GOT3 (cell line): ENCODE data around the gene INTS15.
"Not testable (repeated sequence)": the region's sequence is repeated elsewhere in the genome, so short reads cannot be mapped to it uniquely, and the experiment has no call there.

Experiments
- DNase-seq: peaks from one replicate; lab custom pipeline; 2025; ENCODE audit warnings: mixed read lengths; lab: John Stamatoyannopoulos, UW

INTS15 gene

GRCh38 chr7:6589829-6590644, at the start of gene INTS15:
Gene INTS15 (plus strand): TSS chr7:6590021. CDS start chr7:6590284, 263 bp downstream.
- peak; percentile 68 for DNase-seq

- no peak for DNase-seq
Observed at GRCh38 chr7:6542368-6542767, 47.5 kb upstream of the INTS15 start.

GRCh38 chr7:6545398-6546126, 44.3 kb upstream of the INTS15 start:
- no peak for DNase-seq

GRCh38 chr7:6546498-6547251, 43.1 kb upstream of the INTS15 start:
- no peak for DNase-seq

- no peak for DNase-seq
Observed at GRCh38 chr7:6547400-6547799, 42.4 kb upstream of the INTS15 start.

GRCh38 chr7:6551016-6551511, 38.8 kb upstream of the INTS15 start, which contains the start of gene GRID2IP:
Gene GRID2IP (minus strand): TSS chr7:6551461. CDS start chr7:6551436, 25 bp downstream.
- no peak for DNase-seq

- no peak for DNase-seq
Observed at GRCh38 chr7:6553448-6554044, 36.3 kb upstream of the INTS15 start.

- DNase-seq, result no peak
Observed at GRCh38 chr7:6554848-6555247, 35.0 kb upstream of the INTS15 start.

GRCh38 chr7:6556196-6556595, 33.6 kb upstream of the INTS15 start:
- DNase-seq, result no peak

GRCh38 chr7:6558837-6559236, 31.0 kb upstream of the INTS15 start:
- DNase-seq, result no peak

GRCh38 chr7:6559896-6560295, 29.9 kb upstream of the INTS15 start:
- DNase-seq, result no peak

- DNase-seq, result no peak
Observed at GRCh38 chr7:6562106-6562505, 27.7 kb upstream of the INTS15 start.

GRCh38 chr7:6563936-6564770, 25.7 kb upstream of the INTS15 start:
- DNase-seq, result no peak

GRCh38 chr7:6565655-6566054, 24.2 kb upstream of the INTS15 start:
- DNase-seq, result no peak

GRCh38 chr7:6567886-6568285, 21.9 kb upstream of the INTS15 start:
- DNase-seq, result no peak

- no peak for DNase-seq
Observed at GRCh38 chr7:6571160-6571779, 18.6 kb upstream of the INTS15 start.

- no peak for DNase-seq
Observed at GRCh38 chr7:6575281-6576023, 14.4 kb upstream of the INTS15 start.

GRCh38 chr7:6576024-6576866, 13.6 kb upstream of the INTS15 start:
- DNase-seq, result no peak

- not testable (repeated sequence) for DNase-seq
Observed at GRCh38 chr7:6576867-6577368, 12.9 kb upstream of the INTS15 start.
